AG20443 (cell line): ENCODE results near the gene SEMA5A.
"Not testable (repeated sequence)": the region's sequence is repeated elsewhere in the genome, so short reads cannot be mapped to it uniquely, and the experiment has no call there.

Source experiments
- DNase-seq: peaks from one replicate; pipeline ENCODE4 v3.0.0; 2012; ENCODE audit warnings: low spot score, mixed read lengths

The SEMA5A gene

GRCh38 chr5:9354336-9355081 is 191.4 kb downstream of the SEMA5A start:
- DNase-seq = no peak

GRCh38 chr5:9353048-9353447 is 192.8 kb downstream of the SEMA5A start:
- not testable (repeated sequence) for DNase-seq

GRCh38 chr5:9351546-9351945 is 194.3 kb downstream of the SEMA5A start:
- DNase-seq = peak; percentile 40

- peak; percentile 70 for DNase-seq
Measured at GRCh38 chr5:9350301-9350797, 195.5 kb downstream of the SEMA5A start.

GRCh38 chr5:9348401-9348996 is 197.4 kb downstream of the SEMA5A start:
- DNase-seq = peak; percentile 76

- DNase-seq = no peak
Measured at GRCh38 chr5:9347541-9348295, 198.2 kb downstream of the SEMA5A start.

GRCh38 chr5:9347032-9347431 is 198.8 kb downstream of the SEMA5A start:
- no peak for DNase-seq

- no peak for DNase-seq
Measured at GRCh38 chr5:9344751-9345240, 201.1 kb downstream of the SEMA5A start.

GRCh38 chr5:9343146-9343850 is 202.6 kb downstream of the SEMA5A start:
- DNase-seq = peak; percentile 22

- no peak for DNase-seq
Measured at GRCh38 chr5:9342161-9342787, 203.6 kb downstream of the SEMA5A start.

GRCh38 chr5:9340085-9340484 is 205.8 kb downstream of the SEMA5A start:
- no peak for DNase-seq

GRCh38 chr5:9339206-9339818 is 206.6 kb downstream of the SEMA5A start:
- no peak for DNase-seq

- no peak for DNase-seq
Measured at GRCh38 chr5:9338796-9339195, 207.1 kb downstream of the SEMA5A start.

GRCh38 chr5:9337928-9338595 is 207.8 kb downstream of the SEMA5A start:
- DNase-seq = peak; percentile 64

GRCh38 chr5:9335754-9336495 is 209.9 kb downstream of the SEMA5A start:
- DNase-seq = peak; percentile 24

GRCh38 chr5:9335269-9335668 is 210.6 kb downstream of the SEMA5A start:
- no peak for DNase-seq

GRCh38 chr5:9332026-9332425 is 213.8 kb downstream of the SEMA5A start:
- no peak for DNase-seq

GRCh38 chr5:9331372-9331771 is 214.5 kb downstream of the SEMA5A start:
- no peak for DNase-seq

GRCh38 chr5:9329125-9329524 is 216.8 kb downstream of the SEMA5A start:
- DNase-seq = no peak

- no peak for DNase-seq
Measured at GRCh38 chr5:9325549-9325948, 220.3 kb downstream of the SEMA5A start.
